ENCODE results near the gene PIP5K1A.
A peak's percentile ranks its signal among the peaks of the same experiment; 100 is the strongest.

Gene PIP5K1A

GRCh38 chr1:151164732-151165280 lies 33.5 kb upstream of the PIP5K1A start:
- no peak for TF ChIP-seq CTCF (IDR thresholded peaks at IDR 0.05; ENCODE audit: control insufficient read depth, extremely low read depth, insufficient read depth)
- no peak for DNase-seq (ENCODE audit: low read depth)
- peak overlapping the region; percentile 81 for H3K4me3 ChIP-seq (ENCODE audit: low read depth, low read length)

- DNase-seq (ENCODE audit: low read depth): no peak
- peak overlapping the region; percentile 81 for H3K4me3 ChIP-seq (ENCODE audit: low read depth, low read length)
- no peak for TF ChIP-seq CTCF (IDR thresholded peaks at IDR 0.05; ENCODE audit: control insufficient read depth, extremely low read depth, insufficient read depth)
Measured at GRCh38 chr1:151165281-151165737, 33.0 kb upstream of the PIP5K1A start.

- DNase-seq (ENCODE audit: low read depth): peak; percentile 98
Measured at GRCh38 chr1:151165738-151166504, 32.4 kb upstream of the PIP5K1A start, which contains the start of the genes LYSMD1 and SCNM1. LYSMD1 (minus strand) TSS chr1:151165902; CDS start chr1:151165258, 644 bp downstream. SCNM1 (plus strand) TSS chr1:151166144; CDS start chr1:151166153, 9 bp downstream.

GRCh38 chr1:151166505-151166956 lies 31.8 kb upstream of the PIP5K1A start:
- DNase-seq (ENCODE audit: low read depth): no peak

More at GRCh38 chr1:151165738-151166504, 32.4 kb upstream of the PIP5K1A start, which contains the start of the genes LYSMD1 and SCNM1:
- H3K4me3 ChIP-seq (ENCODE audit: low read depth, low read length): peak within 1 kb of the TSS; percentile 81
- TF ChIP-seq CTCF (IDR thresholded peaks at IDR 0.05; ENCODE audit: control insufficient read depth, extremely low read depth, insufficient read depth): no peak

GRCh38 chr1:151167116-151167515 lies 31.2 kb upstream of the PIP5K1A start:
- TF ChIP-seq CTCF (IDR thresholded peaks at IDR 0.05; ENCODE audit: control insufficient read depth, extremely low read depth, insufficient read depth): no peak
- DNase-seq (ENCODE audit: low read depth): no peak
- peak overlapping the region; percentile 81 for H3K4me3 ChIP-seq (ENCODE audit: low read depth, low read length)

More at GRCh38 chr1:151166505-151166956, 31.8 kb upstream of the PIP5K1A start:
- TF ChIP-seq CTCF (IDR thresholded peaks at IDR 0.05; ENCODE audit: control insufficient read depth, extremely low read depth, insufficient read depth): no peak
- H3K4me3 ChIP-seq (ENCODE audit: low read depth, low read length): peak overlapping the region; percentile 81

- no peak for TF ChIP-seq CTCF (IDR thresholded peaks at IDR 0.05; ENCODE audit: control insufficient read depth, extremely low read depth, insufficient read depth)
- no peak for DNase-seq (ENCODE audit: low read depth)
- H3K4me3 ChIP-seq (ENCODE audit: low read depth, low read length): no peak overlapping the region
Measured at GRCh38 chr1:151171190-151171589, 27.2 kb upstream of the PIP5K1A start.
